HG03378 (cell line): ENCODE data around the gene LYRM1.
A peak's percentile ranks its signal among the peaks of the same experiment; 100 is the strongest.

Experiments used
- ATAC-seq: cut with Tn5 transposase; IDR thresholded peaks from one replicate; pipeline ENCODE4 v1.9.1; 2021; ENCODE audit warnings: mild to moderate bottlenecking, moderate library complexity; ENCODE audit not compliant: unreplicated experiment

The LYRM1 gene

GRCh38 chr16:20871941-20872815 is 28.4 kb upstream of the LYRM1 start:
- no peak for ATAC-seq

- ATAC-seq: no peak
Observed at GRCh38 chr16:20873331-20873730, 27.2 kb upstream of the LYRM1 start.

GRCh38 chr16:20874088-20874581 is 26.4 kb upstream of the LYRM1 start:
- ATAC-seq: no peak

GRCh38 chr16:20875355-20875650 is 25.3 kb upstream of the LYRM1 start:
- ATAC-seq: no peak

DNA sequence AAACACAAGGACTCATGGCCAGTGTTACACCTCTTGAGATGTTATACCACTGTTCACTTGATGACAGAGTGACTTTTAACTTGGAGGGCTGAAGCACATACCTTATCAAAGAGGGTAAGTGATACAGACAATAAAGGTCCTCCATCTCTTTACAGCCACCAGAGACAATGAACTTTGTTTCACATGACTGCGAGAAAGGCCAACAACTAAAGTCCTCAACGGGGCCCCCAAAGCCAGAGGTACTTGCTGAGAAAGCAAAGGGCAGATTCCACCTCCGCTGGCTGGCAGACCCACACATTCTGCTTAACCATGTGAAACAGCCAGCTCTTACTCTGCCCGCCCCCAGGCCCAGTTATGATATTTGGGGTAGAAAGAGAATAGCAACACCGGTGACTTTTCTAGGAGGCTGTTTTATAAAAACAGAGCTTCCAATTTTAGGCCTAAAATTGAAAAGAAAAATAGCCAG is 21.9 kb upstream of the LYRM1 start:
- ATAC-seq: peak; percentile 5

- peak; percentile 37 for ATAC-seq
Observed at GRCh38 chr16:20879175-20880040, 21.2 kb upstream of the LYRM1 start.

GRCh38 chr16:20880867-20881502 is 19.6 kb upstream of the LYRM1 start:
- ATAC-seq: no peak

- ATAC-seq: no peak
Observed at GRCh38 chr16:20881503-20881878, 19.1 kb upstream of the LYRM1 start.

DNA sequence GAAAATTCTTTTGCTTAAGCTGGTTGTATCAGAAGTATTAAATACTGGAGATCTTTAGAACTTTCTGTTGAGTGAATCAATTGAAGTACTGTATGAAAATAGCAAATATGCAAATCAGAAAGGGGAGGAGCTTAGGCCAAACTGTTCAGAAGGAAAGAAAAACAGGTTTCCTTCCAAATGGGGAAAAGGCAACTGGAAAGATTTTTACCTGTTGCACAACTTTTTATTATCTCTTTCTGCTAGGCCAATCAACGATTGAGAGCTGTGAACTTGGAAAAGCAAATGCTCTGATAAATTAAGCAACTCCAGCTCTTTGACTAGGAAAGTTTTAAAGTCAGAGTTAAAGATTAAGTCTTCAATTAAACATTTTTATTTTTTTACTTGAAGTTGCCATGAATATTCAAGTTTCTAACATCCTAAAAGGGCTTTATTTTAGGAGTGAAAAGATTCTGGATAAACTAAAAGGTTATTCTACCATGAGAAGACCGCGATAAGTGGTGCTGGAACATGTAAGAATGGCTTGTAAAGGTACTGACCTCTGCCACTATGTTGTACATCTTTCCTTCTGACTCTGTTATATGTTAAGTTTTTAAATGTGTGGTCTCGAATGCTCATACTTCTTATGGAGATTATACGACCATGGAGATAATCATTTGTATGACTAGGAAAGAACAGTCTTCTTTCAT is 16.9 kb upstream of the LYRM1 start:
- ATAC-seq: no peak

DNA sequence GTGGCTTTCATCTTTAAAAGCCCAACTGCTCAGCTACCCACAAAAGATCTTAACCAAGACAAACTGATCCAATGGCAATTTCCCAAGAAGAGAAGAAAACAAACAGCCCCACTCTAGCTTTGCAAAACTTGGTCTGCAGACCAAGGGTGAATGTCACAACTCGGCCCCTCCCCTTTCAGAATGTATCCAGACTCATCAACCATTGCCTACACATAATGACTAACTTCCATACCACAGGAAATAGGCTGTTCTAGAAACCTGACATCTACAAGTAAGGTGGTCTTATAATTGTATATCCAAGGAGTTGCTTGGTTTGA is 16.4 kb upstream of the LYRM1 start:
- ATAC-seq: no peak

- no peak for ATAC-seq
Observed at GRCh38 chr16:20886320-20886719, 14.3 kb upstream of the LYRM1 start.

GRCh38 chr16:20887207-20887606 is 13.4 kb upstream of the LYRM1 start:
- ATAC-seq: no peak

DNA sequence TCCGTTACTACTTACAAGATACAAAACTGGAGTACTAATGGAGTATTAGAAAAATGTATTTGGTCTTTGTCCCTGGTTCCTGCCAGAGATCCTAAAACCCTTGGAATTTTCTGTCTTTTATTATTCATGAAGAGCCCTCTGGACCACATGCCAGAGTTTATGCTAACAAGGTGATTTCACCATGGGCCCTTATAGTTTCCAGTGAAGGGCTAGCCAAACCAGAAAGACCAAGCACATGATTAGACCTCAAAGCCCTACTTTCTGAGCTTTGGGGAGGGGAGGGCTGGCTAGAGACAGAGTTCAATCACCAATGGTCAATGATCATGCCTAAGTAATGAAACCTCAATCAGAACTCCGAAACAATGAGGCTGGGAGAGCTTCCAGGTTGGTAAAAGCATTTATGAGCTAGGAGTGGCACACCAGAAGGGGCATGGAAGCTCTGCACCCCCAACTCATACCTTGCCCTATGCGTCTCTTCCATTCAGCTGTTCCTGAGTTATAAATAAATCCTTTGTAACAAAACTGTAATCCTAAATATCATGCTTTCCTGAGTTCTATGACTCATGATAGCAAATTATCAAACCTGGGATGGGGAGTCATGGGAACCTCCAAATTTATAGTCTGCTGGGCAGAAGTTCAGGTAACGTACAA is 10.8 kb upstream of the LYRM1 start:
- ATAC-seq: no peak

GRCh38 chr16:20894388-20894787 is 6.2 kb upstream of the LYRM1 start:
- no peak for ATAC-seq

DNA sequence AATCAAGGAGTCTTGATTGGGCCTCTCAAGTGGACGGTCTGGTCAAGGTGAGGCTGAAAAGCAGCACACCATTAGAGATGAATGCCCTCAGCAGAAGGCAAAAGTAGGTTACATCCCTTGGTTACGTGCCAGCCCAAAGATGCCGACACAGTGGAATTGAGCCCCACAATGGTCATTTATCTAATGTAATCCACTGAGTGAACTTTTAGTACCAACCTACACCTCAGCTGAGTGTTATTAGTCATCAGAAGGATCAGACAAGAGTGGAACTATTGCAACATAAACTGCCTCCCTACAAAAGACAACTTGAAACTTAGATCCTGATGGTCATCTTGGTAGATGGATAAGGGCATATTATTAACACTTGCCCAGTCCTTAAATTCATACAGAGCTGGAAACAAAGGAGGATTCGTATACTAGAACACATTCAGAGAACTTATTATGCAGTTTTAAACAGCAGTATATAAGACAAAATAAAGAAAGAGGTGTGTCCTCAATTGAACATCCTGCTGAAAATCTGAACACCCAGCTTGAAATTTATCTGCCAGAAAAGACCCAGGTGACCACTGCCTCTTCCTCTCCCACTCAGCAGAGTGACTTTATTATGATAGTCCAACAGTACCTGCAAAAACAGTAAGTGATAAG is 3.2 kb upstream of the LYRM1 start:
- ATAC-seq: no peak

DNA sequence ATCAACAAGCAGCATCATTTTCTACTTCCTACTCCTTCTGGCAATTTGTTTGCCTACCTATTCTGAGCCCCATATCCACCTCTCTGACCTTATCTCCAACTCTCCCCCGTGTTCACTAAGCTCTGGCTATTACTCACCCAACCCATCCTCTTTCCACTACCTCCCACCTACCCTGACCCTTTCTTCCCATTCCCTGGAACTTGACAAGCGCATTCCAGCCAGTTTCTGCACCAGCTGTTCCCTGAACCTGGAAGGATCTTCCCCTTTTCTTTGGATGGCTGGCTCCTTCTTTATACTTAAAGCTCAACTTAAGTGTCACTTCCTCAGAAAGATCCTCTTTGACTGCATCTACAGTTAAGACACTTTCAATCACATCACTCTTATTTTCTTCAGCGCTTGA is 2.6 kb upstream of the LYRM1 start:
- ATAC-seq: no peak

GRCh38 chr16:20899071-20899470 is 1.5 kb upstream of the LYRM1 start:
- ATAC-seq: no peak

DNA sequence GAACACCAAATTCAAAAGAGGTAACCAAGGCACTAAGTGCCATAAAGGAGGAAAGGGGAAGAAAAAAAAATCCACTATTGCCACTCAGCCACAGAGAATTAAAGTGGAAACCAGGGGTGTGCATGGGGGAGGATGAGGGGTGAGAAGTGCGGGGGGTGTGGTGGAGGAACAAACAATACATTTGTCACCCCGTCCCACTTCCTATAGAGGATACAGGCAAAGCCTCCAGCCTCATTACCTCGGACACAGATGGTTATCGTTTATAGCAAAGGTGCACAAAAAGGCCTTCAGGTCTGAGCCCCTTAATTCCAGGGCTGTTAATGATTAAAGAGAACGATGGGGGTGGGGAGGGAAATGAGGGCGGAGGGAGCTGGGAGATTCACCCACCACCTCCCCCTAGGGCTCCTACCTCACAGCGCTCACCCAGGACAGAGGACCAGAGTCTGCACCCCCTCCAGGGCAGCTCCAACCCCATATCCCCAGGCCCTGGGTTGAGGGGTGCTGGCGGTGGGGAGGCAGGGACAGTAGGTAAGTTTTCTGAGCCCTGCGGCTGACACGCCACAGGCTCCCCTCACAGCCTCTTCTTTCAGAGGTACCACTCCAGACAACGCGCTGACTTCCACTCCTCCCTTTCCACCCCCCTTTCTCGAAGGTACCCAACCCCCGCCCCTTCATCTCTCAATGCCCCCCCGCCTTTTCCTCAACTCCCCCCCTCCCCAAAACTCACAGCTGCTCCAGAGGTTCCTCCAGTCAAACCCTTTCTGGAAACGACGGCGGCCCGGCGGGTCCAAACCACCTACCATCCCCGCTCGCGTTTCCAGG is 883 bp upstream of the LYRM1 start:
- no peak for ATAC-seq

GRCh38 chr16:20901068-20901435 is 481 bp downstream of the LYRM1 start:
- ATAC-seq: no peak
